HepG2 (cell line): ENCODE data around the gene TOB2. TPM values are rescaled to one million over a fixed set of nuclear protein-coding genes. Genes with fewer than 3 reads are reported as not detected.

ENCODE experiments used
- CAMTA2 ChIP-seq: sonication (generic); formaldehyde crosslinking; IDR thresholded peaks from 2 replicates; pipeline ENCODE4 v1.4.0; 2020; ENCODE audit warnings: mild to moderate bottlenecking, missing genetic modification reagents, borderline replicate concordance
- GATAD2A ChIP-seq: IDR thresholded peaks from 2 replicates; pipeline ENCODE4 v1.6.1; 2016
- MAFG ChIP-seq: sonication (generic); formaldehyde crosslinking; IDR thresholded peaks from 2 replicates; pipeline ENCODE4 v1.5.1; 2020; ENCODE audit warnings: mild to moderate bottlenecking, missing genetic modification reagents
- MTA1 ChIP-seq: sonication (generic); formaldehyde crosslinking; IDR thresholded peaks from 2 replicates; pipeline ENCODE4 v1.4.0; 2020; ENCODE audit warnings: missing genetic modification reagents, mild to moderate bottlenecking, borderline replicate concordance
- PRPF4 ChIP-seq: fragments of 200-400 bp; formaldehyde crosslinking; IDR thresholded peaks from 2 replicates; pipeline ENCODE4 v1.6.1; 2016; ENCODE audit warnings: low read length, low read depth; ENCODE audit not compliant: poor library complexity, severe bottlenecking
- SNRNP70 ChIP-seq: fragments of 200-400 bp; formaldehyde crosslinking; IDR thresholded peaks from 2 replicates; pipeline ENCODE4 v1.6.1; 2017; ENCODE audit warnings: mild to moderate bottlenecking, low read depth, low read length, moderate library complexity
- TCF7L2 ChIP-seq: IDR thresholded peaks from 2 replicates; pipeline ENCODE4 v1.6.1; 2011; ENCODE audit warnings: mild to moderate bottlenecking, low read depth, low read length, moderate library complexity
- ZC3H13 ChIP-seq: sonication (generic); formaldehyde crosslinking; IDR thresholded peaks from 2 replicates; pipeline ENCODE4 v1.8.1; 2023; ENCODE audit warnings: mild to moderate bottlenecking, missing genetic modification reagents, moderate library complexity
- ZFP90 ChIP-seq: sonication (generic); formaldehyde crosslinking; IDR thresholded peaks from 2 replicates; pipeline ENCODE4 v1.8.0; 2022; ENCODE audit warnings: missing genetic modification reagents, mild to moderate bottlenecking, inconsistent platforms, borderline replicate concordance
- ZMYM2 ChIP-seq: sonication (generic); formaldehyde crosslinking; IDR thresholded peaks from 2 replicates; pipeline ENCODE4 v1.8.0; 2022; ENCODE audit warnings: mild to moderate bottlenecking, missing genetic modification reagents
- polyA plus RNA-seq, 8 experiments: library from polyadenylated mRNA; depleted of rRNA in 3 of 8; stranded (reverse) in 7 of 8; unstranded in 1 of 8; fragments of >200 nt; fragmentation: Illumina TruSeq in 4 of 8; extraction: Trizol in 4 of 8; gene quantifications; 2 replicates each; pipeline versions ENCODE4 v1.2.1 to v1.2.3, GENCODE V29; 2011 to 2016; ENCODE audit warnings: low read depth in 4 of 8, missing spikeins in 1 of 8, mixed read lengths in 1 of 8; ENCODE audit not compliant: insufficient read depth in 1 of 8
- total RNA-seq, 5 experiments: library from RNA; depleted of rRNA; stranded (reverse); fragments of >200 nt; fragmentation: Illumina TruSeq; extraction: Trizol; gene quantifications; 2 replicates each; pipeline ENCODE4 v1.2.3, GENCODE V29; 2016; ENCODE audit warnings: low read depth in 1 of 5
- TF ChIP-seq, protein P1 (sequence below): sonication (generic); formaldehyde crosslinking; IDR thresholded peaks from 2 replicates; pipeline ENCODE4 v1.4.0; 2020; ENCODE audit warnings: missing genetic modification reagents, borderline replicate concordance
- TF ChIP-seq, protein P2 (sequence below): sonication (generic); formaldehyde crosslinking; IDR thresholded peaks from 2 replicates; pipeline ENCODE4 v1.4.0; 2020; ENCODE audit warnings: missing genetic modification reagents
- TF ChIP-seq, protein P3 (sequence below): IDR thresholded peaks from 2 replicates; pipeline ENCODE4 v1.6.1; 2016; ENCODE audit warnings: low read depth, control low read depth

Gene TOB2
- total and polyA plus RNA-seq, 2 of the 13 experiments (the other 11 are each of a cell fraction or from before 2014, with no cell fraction given), result 12.2 to 13.7 TPM

DNA sequence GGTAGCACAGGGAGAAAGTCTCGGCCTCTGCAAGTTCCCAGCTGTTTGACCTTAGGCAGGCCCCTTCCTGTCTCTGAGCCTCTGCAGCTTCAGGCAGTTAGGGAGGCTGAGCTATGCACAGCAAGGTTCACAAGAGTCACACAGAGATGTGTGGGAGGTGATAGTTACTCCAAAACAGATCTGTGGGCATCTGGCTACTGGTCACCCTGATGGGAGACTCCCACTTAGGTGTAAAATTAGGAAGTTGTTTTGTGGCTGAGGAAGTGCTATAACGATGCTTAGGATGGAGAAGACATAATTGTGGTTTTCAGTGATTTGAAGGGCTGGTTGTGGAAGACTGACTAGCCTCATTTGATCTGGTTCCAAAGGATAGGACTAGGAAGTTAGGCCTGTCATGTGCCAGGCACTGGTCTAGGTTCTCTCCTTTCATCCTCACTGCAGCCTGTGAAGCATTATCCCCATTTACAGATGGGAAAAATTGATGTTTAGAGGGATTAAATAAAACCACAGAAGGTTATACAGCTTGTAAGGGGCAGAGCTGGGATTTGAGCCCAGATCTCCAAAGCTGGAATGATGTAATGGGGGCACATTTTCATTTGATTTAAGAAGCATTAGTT, 35.8 kb upstream of the TOB2 start (continued):
- TF ChIP-seq, protein P1, sequence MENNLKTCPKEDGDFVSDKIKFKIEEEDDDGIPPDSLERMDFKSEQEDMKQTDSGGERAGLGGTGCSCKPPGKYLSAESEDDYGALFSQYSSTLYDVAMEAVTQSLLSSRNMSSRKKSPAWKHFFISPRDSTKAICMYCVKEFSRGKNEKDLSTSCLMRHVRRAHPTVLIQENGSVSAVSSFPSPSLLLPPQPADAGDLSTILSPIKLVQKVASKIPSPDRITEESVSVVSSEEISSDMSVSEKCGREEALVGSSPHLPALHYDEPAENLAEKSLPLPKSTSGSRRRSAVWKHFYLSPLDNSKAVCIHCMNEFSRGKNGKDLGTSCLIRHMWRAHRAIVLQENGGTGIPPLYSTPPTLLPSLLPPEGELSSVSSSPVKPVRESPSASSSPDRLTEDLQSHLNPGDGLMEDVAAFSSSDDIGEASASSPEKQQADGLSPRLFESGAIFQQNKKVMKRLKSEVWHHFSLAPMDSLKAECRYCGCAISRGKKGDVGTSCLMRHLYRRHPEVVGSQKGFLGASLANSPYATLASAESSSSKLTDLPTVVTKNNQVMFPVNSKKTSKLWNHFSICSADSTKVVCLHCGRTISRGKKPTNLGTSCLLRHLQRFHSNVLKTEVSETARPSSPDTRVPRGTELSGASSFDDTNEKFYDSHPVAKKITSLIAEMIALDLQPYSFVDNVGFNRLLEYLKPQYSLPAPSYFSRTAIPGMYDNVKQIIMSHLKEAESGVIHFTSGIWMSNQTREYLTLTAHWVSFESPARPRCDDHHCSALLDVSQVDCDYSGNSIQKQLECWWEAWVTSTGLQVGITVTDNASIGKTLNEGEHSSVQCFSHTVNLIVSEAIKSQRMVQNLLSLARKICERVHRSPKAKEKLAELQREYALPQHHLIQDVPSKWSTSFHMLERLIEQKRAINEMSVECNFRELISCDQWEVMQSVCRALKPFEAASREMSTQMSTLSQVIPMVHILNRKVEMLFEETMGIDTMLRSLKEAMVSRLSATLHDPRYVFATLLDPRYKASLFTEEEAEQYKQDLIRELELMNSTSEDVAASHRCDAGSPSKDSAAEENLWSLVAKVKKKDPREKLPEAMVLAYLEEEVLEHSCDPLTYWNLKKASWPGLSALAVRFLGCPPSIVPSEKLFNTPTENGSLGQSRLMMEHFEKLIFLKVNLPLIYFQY (CRISPR knock-in tag), result no peak
- TF ChIP-seq CAMTA2 (CRISPR knock-in tag) (no peak), SNRNP70 (no peak), TCF7L2 (no peak), ZC3H13 (CRISPR knock-in tag) (no peak), ZMYM2 (no peak), MAFG (CRISPR knock-in tag) (no peak), ZFP90 (CRISPR knock-in tag) (no peak), GATAD2A (no peak), PRPF4 (no peak), MTA1 (CRISPR knock-in tag) (no peak)
- TF ChIP-seq, protein P2, sequence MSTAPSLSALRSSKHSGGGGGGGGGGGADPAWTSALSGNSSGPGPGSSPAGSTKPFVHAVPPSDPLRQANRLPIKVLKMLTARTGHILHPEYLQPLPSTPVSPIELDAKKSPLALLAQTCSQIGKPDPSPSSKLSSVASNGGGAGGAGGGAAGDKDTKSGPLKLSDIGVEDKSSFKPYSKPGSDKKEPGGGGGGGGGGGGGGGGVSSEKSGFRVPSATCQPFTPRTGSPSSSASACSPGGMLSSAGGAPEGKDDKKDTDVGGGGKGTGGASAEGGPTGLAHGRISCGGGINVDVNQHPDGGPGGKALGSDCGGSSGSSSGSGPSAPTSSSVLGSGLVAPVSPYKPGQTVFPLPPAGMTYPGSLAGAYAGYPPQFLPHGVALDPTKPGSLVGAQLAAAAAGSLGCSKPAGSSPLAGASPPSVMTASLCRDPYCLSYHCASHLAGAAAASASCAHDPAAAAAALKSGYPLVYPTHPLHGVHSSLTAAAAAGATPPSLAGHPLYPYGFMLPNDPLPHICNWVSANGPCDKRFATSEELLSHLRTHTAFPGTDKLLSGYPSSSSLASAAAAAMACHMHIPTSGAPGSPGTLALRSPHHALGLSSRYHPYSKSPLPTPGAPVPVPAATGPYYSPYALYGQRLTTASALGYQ (CRISPR knock-in tag), result no peak
- TF ChIP-seq, protein P3, sequence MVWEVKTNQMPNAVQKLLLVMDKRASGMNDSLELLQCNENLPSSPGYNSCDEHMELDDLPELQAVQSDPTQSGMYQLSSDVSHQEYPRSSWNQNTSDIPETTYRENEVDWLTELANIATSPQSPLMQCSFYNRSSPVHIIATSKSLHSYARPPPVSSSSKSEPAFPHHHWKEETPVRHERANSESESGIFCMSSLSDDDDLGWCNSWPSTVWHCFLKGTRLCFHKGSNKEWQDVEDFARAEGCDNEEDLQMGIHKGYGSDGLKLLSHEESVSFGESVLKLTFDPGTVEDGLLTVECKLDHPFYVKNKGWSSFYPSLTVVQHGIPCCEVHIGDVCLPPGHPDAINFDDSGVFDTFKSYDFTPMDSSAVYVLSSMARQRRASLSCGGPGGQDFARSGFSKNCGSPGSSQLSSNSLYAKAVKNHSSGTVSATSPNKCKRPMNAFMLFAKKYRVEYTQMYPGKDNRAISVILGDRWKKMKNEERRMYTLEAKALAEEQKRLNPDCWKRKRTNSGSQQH (CRISPR knock-in tag), result no peak
